ENCODE measurements around the gene PPP1R12A.
"Not testable (repeated sequence)": the region's sequence is repeated elsewhere in the genome, so short reads cannot be mapped to it uniquely, and the experiment has no call there.

DNA sequence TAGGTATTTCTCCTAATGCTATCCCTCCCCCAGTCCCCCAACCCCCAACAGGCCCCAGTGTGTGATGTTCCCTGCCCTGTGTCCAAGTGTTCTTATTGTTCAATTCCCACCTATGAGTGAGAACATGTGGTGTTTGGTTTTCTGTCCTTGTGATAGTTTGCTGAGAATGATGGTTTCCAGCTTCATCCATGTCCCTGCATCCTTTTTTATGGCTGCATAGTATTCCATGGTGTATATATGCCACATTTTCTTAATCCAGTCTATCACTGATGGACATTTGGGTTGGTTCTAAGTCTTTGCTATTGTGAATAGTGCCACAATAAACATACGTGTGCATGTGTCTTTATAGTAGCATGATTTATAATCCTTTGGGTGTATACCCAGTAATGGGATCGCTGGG, 7.9 kb upstream of the PPP1R12A start:
- not testable (repeated sequence) for TF ChIP-seq POLR2A (IDR thresholded peaks at IDR 0.05; ENCODE audit: low read length); GATA1 (IDR thresholded peaks at IDR 0.05; ENCODE audit: low read depth, low read length)
